GM08714 (cell line): ENCODE measurements around the gene FBXL2.
"Not testable (repeated sequence)": the region's sequence is repeated elsewhere in the genome, so short reads cannot be mapped to it uniquely, and the experiment has no call there.

Source experiments
- H3K4me3 ChIP-seq: fragments of 200-500 bp; sonication (Bioruptor generic); 2 replicates; pipeline ENCODE4 v1.5.1; 2014; ENCODE audit warnings: mild to moderate bottlenecking, low read length, inconsistent platforms
- ZNF274 ChIP-seq: IDR thresholded peaks from 2 replicates; pipeline ENCODE4 v1.6.1; 2012; ENCODE audit warnings: mild to moderate bottlenecking, low read depth, low read length

FBXL2 gene

DNA sequence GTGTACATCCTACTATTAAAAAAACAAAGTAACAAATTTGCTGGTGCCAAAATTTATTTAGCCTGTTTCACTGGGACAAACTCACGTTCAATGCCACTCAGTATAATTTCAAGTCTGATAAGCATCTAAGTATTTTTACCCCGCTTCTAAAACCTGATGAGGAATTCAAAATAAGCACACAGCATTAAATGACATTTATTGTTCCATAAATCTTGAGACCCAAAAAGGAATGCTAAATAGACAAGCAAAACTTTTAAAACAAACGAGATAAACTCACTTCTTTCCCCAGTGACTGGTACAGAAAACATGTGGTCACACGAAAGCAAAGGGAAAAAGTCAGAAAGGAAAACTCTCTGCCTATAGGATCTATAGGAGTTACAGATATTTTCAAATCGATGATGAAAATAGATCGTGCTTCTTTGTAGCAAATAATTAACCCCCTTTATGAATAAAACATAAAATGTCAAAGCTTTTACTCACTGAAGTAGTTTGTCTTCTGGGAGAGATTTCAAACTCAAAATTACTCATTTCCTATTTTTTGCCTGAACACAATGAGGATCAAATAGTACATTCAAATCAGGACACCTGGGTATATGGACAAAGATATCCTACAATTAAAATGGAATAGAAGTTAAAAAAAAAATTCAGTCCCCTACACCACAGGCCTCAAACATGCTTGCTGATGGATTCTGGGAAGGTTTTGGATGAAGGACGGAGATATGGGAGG, 111.3 kb downstream of the FBXL2 start:
- no peak for TF ChIP-seq ZNF274
- no peak overlapping the region for H3K4me3 ChIP-seq

DNA sequence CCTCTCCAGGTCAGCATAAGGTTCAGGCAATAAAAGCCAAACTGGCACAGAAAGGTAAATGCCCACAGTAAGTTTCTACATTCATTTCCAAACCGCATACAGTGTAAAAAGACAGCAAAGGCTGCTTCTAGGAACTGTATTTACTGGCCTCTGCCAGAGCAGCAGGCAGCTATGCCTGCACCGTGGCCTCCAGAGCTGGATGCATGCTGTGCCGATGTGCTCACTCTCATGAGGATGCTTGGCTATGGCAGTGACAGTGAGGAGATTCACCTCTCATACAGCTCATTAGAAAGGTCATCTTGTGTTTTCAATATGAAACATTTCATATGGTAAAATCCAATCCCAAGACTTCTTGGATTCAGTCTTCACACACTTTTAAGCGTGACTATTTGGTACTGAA, 112.7 kb downstream of the FBXL2 start:
- no peak for TF ChIP-seq ZNF274
- H3K4me3 ChIP-seq: no peak overlapping the region

DNA sequence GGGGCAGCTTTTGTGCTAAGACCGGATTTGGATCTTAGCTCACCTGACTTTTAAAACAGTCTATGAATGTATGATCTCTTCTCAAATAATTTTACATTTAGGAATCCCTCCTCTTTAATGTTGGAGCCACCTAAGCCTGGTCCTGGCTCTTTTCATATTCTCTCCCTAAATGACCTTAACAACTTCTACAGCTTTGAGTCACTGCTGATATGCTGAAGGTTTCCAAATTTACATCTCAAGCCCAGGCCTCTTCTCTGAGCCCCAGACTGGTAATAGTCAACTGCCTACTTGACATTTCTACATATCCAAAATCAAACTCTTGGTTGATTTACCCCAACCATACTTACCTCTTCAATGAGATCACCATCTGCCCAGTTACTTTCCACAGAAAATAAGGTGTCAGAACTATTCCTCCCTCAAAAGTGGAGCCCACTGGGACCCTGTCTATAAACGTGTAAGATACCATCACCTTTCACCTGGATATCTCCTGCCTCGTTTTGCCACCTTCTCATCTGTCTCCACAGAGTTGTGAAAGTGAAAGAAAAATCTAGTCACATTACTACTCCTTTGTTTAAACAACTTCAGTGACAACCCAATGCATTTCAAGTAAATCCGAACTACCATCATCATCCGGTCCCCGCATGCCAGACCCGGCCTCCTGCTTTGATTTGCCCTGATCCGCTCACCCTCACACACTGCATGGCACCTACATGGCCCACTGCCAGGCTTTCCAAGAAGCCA, 114.2 kb downstream of the FBXL2 start:
- no peak for TF ChIP-seq ZNF274
- no peak overlapping the region for H3K4me3 ChIP-seq

DNA sequence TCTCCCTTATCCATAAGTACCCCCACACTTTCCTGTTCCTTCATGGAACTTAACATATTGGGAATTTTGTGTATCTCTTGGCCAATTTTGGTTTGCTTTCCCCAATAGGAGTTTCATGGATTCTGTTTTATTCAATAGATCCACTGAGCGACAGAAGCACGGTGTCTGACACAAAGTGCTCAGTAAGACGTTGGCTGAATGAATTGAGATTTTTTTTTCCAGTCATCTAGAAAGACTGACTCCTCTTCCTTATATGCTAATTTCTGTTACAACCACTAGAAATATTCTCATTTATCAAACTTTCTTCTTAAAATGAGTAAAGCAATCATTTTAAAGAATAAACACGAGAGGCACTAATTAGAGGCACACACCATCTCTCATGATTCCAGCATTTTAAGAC, 114.9 kb downstream of the FBXL2 start:
- TF ChIP-seq ZNF274: no peak

DNA sequence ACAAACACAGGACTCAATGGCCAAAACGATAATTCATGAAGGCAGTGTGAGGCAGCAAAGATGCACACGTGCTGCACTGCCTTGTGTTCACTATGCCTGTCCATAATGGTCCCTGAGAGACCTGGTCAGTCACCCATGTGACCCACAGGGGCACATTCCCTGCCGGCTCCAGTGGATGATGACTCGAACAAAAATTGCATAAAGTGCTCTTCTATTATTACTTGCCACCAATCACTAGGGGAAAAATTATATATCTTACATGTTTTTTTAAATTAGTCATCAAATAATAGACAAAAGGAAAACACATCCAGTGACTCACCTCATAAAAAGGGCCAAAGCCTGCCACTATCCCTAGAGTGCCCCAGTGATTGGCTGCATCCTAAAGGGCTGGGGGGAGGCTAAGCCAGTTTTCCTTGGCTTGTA, 115.5 kb downstream of the FBXL2 start:
- TF ChIP-seq ZNF274: no peak
- no peak overlapping the region for H3K4me3 ChIP-seq

More for the DNA sequence above, 114.9 kb downstream of the FBXL2 start:
- no peak overlapping the region for H3K4me3 ChIP-seq

DNA sequence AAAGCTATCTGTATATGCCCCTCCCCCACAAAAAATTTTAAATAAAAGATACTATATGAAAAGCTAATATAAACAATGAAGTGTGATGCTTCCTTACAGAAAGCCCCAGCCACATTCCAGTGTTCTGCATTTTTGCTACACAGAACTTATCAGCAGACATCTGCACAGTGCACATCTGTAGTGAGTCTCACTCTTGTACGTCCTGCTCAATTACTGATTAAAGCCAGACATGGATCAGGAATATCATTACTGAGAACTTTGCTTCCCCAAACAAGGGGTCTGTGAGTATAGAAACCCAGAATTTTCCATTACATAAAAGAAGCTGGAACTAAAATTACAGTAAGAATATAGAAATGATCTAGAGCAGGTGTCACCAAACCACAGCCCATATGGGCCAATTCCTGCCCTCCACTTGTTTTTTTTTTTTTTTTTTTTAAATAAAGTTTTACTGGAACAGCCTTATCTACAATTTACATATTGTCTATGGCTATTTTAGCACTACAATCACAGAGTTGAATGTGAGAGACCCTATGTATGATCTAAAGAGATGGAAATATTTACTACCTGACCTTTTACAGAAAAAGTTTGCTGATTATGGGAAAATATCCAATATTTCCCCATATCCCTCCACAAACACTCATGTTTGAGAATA, 117.3 kb downstream of the FBXL2 start:
- TF ChIP-seq ZNF274: no peak
- H3K4me3 ChIP-seq: no peak overlapping the region

DNA sequence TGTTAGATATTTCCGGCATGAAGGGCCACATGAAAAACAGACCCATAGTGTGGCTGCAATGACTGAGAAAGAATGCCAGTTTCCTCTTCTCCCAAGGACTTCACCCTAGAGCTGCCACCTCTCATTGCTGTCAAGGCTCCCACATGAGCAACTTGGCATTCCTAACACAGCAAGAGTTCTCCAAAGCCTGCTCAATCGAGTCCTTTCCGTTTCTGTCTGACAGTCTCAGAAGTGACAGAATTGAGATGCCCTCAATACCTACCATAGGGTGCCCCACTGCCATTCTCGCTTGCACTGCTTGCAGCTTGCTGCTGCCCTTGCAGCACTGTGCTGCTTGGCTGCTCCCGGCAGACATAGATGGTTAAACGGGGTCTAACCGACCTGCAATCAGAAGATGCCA, 118.7 kb downstream of the FBXL2 start:
- no peak overlapping the region for H3K4me3 ChIP-seq
- no peak for TF ChIP-seq ZNF274

DNA sequence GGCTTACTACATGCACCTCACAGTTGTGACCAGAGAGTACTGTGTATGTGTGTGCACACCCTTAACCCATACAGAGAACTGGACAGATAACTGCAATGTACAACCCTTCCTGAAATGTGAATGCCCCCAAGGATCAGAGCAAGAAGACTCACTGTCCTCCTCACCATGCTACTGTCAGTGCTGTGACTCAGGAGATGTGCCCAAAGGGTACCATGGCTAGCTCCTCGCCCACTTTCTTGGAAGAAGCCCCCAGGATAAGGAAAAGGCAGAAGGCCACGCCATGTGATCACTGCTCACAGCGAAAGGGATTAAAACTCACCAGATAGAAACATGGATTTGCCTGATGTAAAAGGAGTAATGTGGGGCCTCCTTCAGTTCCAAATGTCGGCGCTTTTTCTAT, 121.2 kb downstream of the FBXL2 start:
- no peak overlapping the region for H3K4me3 ChIP-seq
- TF ChIP-seq ZNF274: no peak

DNA sequence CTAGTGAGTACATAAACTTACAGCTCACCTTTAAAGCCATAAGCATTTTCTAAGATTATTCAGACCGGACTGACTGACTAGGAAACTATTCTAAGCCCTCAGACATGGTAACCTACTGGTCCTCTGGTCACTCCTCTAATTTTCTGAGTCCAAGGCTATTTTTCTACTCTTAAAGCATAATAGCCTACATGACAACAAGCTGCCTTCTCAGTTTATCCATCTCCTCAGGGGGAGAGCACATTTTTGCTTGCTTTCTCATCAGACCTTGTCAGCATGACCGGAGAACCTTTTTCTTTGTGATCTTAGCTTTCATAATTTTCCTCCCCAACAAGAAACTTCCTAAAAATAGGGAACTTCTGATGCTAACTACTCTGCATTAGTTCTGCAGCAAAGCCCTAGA, 124.5 kb downstream of the FBXL2 start:
- H3K4me3 ChIP-seq: no peak overlapping the region
- no peak for TF ChIP-seq ZNF274

DNA sequence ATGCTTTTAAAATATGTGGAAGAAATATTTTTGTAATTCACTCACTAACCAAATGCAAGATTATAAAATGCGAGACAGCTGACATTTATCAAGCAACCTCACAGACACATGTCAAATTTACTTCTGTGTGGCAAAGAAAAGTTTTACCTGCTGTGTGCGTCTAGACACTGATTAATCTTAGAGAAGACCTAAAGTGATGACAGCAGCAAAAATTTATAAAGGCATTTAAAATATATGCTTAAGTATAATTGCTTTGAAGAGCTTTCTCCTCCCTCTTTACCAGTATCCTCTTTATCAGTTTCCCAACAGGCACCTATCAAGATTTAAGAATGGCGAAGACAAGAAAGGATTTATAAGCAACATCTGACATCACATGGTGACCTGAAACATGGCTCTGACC, 125.7 kb downstream of the FBXL2 start:
- H3K4me3 ChIP-seq: no peak overlapping the region
- no peak for TF ChIP-seq ZNF274

DNA sequence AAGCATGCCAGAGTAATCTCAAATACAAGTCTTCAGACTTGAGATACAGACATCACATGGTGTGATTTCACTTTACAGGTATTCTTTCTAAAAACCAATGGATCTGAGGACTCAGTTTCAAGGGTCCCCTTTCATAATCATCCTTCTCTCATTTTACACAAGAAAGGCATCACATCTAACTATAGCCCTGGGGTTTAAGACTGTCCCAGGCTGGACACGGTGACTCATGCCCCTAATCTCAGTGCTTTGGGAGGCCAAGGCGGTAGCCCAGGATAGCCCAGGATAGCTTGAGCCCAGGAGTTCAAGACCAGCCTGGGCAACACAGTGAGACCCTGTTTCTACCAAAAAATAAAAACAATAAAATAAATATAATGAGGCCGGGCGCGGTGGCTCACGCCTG, 126.5 kb downstream of the FBXL2 start:
- TF ChIP-seq ZNF274: no peak
- H3K4me3 ChIP-seq: no peak overlapping the region

DNA sequence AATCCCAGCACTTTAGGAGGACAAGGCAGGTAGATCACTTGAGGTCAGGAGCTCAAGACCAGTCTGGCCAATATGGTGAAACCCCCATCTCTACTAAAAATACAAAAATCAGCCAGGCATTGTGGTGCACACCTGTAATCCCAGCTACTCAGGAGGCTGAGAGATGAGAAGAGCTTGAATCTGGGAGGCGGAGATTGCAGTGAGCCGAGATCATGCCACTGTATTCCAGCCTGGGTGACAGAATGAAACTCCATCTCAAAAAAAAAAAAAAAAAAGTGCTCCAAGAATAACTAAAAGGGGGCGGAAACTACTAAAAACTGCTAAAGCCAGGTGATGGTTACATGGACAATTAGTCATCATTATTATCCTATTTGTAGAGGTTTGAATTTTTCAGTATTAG, 133.6 kb downstream of the FBXL2 start:
- not testable (repeated sequence) for H3K4me3 ChIP-seq

DNA sequence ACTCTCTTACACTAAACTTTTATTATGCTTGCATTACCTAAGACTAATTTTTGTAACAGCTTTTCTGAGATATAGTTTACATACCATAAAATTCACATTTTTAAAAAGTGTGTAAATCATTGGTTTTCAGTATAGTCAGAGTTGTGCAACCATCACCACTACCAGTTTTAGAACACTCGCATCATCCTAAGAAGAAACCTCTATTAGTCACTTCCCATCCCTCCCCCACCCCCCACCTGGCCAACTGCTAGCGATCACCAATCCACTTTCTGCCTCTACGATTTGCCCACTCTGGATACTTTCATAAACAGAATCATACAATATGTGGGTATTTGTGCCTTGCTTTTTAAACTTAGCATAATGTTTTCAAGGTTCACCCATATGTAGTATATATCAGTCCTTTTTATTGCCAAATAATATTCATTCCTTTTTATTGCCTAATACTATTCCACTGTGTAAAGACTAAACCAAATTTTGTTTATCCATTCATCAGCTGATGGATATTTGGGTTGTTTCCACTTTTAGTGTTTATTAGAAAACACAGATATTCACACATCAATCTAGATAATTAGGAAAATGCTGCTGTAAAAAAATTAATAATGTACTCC, 139.9 kb downstream of the FBXL2 start:
- TF ChIP-seq ZNF274: no peak

DNA sequence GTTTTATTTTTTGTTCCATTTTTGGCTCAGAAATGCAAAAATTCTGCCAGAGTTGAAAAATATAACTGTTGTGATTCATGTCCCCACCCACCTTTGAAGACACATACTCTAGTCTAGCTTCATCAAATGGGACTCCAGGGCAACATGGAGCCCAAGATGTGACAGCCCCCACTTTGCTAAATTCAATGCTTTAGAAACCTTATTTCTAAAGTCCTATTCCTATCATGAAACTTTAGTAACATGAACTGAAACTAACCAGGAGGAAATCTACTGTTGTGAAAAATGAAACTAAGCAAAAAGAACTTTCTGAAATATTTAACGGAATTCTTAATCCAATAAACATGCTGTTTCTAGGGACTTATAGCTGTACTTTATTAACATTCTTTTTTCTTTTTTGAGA, 142.7 kb downstream of the FBXL2 start:
- no peak for TF ChIP-seq ZNF274
- no peak overlapping the region; the same call in 1 of the 2 replicates for H3K4me3 ChIP-seq

More for the DNA sequence above, 139.9 kb downstream of the FBXL2 start:
- no peak overlapping the region for H3K4me3 ChIP-seq

DNA sequence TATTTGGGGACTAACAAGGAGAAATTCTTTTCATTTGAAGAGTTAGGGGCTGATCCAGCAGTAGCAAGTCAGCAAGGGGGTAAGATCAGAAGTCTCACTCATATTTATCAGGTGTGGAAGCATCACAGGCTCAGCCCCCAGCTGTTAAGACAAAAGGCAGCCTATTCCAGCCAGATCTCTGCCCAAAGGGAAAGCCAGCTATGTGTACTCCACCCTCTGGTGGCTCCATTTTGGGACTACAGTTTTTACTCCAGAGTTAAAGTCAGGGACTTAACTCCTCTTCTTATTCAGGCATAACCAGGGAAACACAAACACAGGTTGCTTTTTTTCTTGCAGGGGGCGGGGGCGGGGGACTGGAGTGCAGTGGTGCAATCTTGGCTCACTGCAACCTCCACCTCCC, 143.7 kb downstream of the FBXL2 start:
- H3K4me3 ChIP-seq: no peak overlapping the region
- TF ChIP-seq ZNF274: no peak
